ENCODE measurements around the gene NPIPB8. TPM values are rescaled to one million over a fixed set of nuclear protein-coding genes. Genes with fewer than 3 reads are reported as not detected.
"Not testable (repeated sequence)": the region's sequence is repeated elsewhere in the genome, so short reads cannot be mapped to it uniquely, and the experiment has no call there.

The NPIPB8 gene
- total RNA-seq, 2 experiments from 2014 or later: not detected

GRCh38 chr16:28599377-28600285, 38.2 kb upstream of the NPIPB8 start:
- H3K4me3 Mint-ChIP-seq, CTCF ChIA-PET, H3K9me3 Mint-ChIP-seq: not testable (repeated sequence)

GRCh38 chr16:28600965-28601364, 36.9 kb upstream of the NPIPB8 start:
- H3K27ac Mint-ChIP-seq; H3K9me3 Mint-ChIP-seq; DNase-seq; CTCF ChIA-PET; H3K4me1 Mint-ChIP-seq (ENCODE audit: low read depth); H3K27me3 Mint-ChIP-seq (ENCODE audit: low read depth); H3K4me3 Mint-ChIP-seq; intact Hi-C loops (cut with micrococcal nuclease); H3K36me3 Mint-ChIP-seq (ENCODE audit: low read depth): not testable (repeated sequence)

More at GRCh38 chr16:28599377-28600285, 38.2 kb upstream of the NPIPB8 start:
- DNase-seq; H3K27ac Mint-ChIP-seq; H3K4me1 Mint-ChIP-seq (ENCODE audit: low read depth); H3K27me3 Mint-ChIP-seq (ENCODE audit: low read depth); H3K36me3 Mint-ChIP-seq (ENCODE audit: low read depth); intact Hi-C loops (cut with micrococcal nuclease): not testable (repeated sequence)

- H3K27ac Mint-ChIP-seq; H3K4me1 Mint-ChIP-seq (ENCODE audit: low read depth); DNase-seq; intact Hi-C loops (cut with micrococcal nuclease); H3K36me3 Mint-ChIP-seq (ENCODE audit: low read depth); CTCF ChIA-PET; H3K27me3 Mint-ChIP-seq (ENCODE audit: low read depth); H3K4me3 Mint-ChIP-seq; H3K9me3 Mint-ChIP-seq: not testable (repeated sequence)
Observed at GRCh38 chr16:28601589-28601988, 36.3 kb upstream of the NPIPB8 start.

GRCh38 chr16:28602062-28602461, 35.8 kb upstream of the NPIPB8 start:
- DNase-seq; H3K4me1 Mint-ChIP-seq (ENCODE audit: low read depth); H3K9me3 Mint-ChIP-seq; H3K27ac Mint-ChIP-seq; H3K36me3 Mint-ChIP-seq (ENCODE audit: low read depth); H3K4me3 Mint-ChIP-seq; H3K27me3 Mint-ChIP-seq (ENCODE audit: low read depth); intact Hi-C loops (cut with micrococcal nuclease); CTCF ChIA-PET: not testable (repeated sequence)

GRCh38 chr16:28602529-28602928, 35.3 kb upstream of the NPIPB8 start:
- Mint-ChIP-seq H3K27me3 (ENCODE audit: low read depth) (no peaks in the 10 kb centered on the region), H3K36me3 (ENCODE audit: low read depth) (no peaks in the 10 kb centered on the region), H3K27ac (no peak overlapping the region), H3K9me3 (no peaks in the 10 kb centered on the region), H3K4me1 (ENCODE audit: low read depth) (peaks cover 1% of the 10 kb centered on the region), H3K4me3 (no peak overlapping the region)
- CTCF ChIA-PET: no interaction called here
- no peak for DNase-seq
- intact Hi-C loops (cut with micrococcal nuclease): no loop called here

GRCh38 chr16:28603381-28604185, 34.3 kb upstream of the NPIPB8 start:
- no peak overlapping the region for H3K4me3 Mint-ChIP-seq
- H3K9me3 Mint-ChIP-seq: no peaks in the 10 kb centered on the region
- no peaks in the 10 kb centered on the region for H3K4me1 Mint-ChIP-seq (ENCODE audit: low read depth)
- CTCF ChIA-PET: no interaction called here
- no peak overlapping the region for H3K27ac Mint-ChIP-seq
- no peak for DNase-seq
- H3K27me3 Mint-ChIP-seq (ENCODE audit: low read depth): no peaks in the 10 kb centered on the region
- no peaks in the 10 kb centered on the region for H3K36me3 Mint-ChIP-seq (ENCODE audit: low read depth)
- intact Hi-C loops (cut with micrococcal nuclease): no loop called here

- no peak overlapping the region for H3K4me3 Mint-ChIP-seq
- H3K9me3 Mint-ChIP-seq: no peaks in the 10 kb centered on the region
- no peak overlapping the region for H3K27ac Mint-ChIP-seq
- CTCF ChIA-PET: no interaction called here
- DNase-seq: no peak
- no peaks in the 10 kb centered on the region for H3K27me3 Mint-ChIP-seq (ENCODE audit: low read depth)
- H3K4me1 Mint-ChIP-seq (ENCODE audit: low read depth): no peaks in the 10 kb centered on the region
- H3K36me3 Mint-ChIP-seq (ENCODE audit: low read depth): no peaks in the 10 kb centered on the region
- intact Hi-C loops (cut with micrococcal nuclease): no loop called here
Observed at GRCh38 chr16:28604186-28604565, 33.7 kb upstream of the NPIPB8 start.

- H3K4me1 Mint-ChIP-seq (ENCODE audit: low read depth): peaks cover 14% of the 10 kb centered on the region
- H3K4me3 Mint-ChIP-seq: no peak overlapping the region
- no peaks in the 10 kb centered on the region for H3K36me3 Mint-ChIP-seq (ENCODE audit: low read depth)
- intact Hi-C loops (cut with micrococcal nuclease): no loop called here
- H3K9me3 Mint-ChIP-seq: no peaks in the 10 kb centered on the region
- no peak overlapping the region for H3K27ac Mint-ChIP-seq
- CTCF ChIA-PET: no interaction called here
- DNase-seq: no peak
- no peaks in the 10 kb centered on the region for H3K27me3 Mint-ChIP-seq (ENCODE audit: low read depth)
Observed at GRCh38 chr16:28606291-28607115, 31.4 kb upstream of the NPIPB8 start.

- no peaks in the 10 kb centered on the region for H3K36me3 Mint-ChIP-seq (ENCODE audit: low read depth)
- DNase-seq: no peak
- no peak overlapping the region for H3K4me3 Mint-ChIP-seq
- CTCF ChIA-PET: no interaction called here
- no peaks in the 10 kb centered on the region for H3K9me3 Mint-ChIP-seq
- peaks cover 14% of the 10 kb centered on the region for H3K4me1 Mint-ChIP-seq (ENCODE audit: low read depth)
- intact Hi-C loops (cut with micrococcal nuclease): no loop called here
- no peaks in the 10 kb centered on the region for H3K27me3 Mint-ChIP-seq (ENCODE audit: low read depth)
- peak overlapping the region; percentile 5 for H3K27ac Mint-ChIP-seq
Observed at GRCh38 chr16:28607116-28607623, 30.7 kb upstream of the NPIPB8 start.

- H3K27ac Mint-ChIP-seq; H3K4me3 Mint-ChIP-seq; H3K27me3 Mint-ChIP-seq (ENCODE audit: low read depth); DNase-seq; H3K9me3 Mint-ChIP-seq; intact Hi-C loops (cut with micrococcal nuclease); CTCF ChIA-PET; H3K36me3 Mint-ChIP-seq (ENCODE audit: low read depth): not testable (repeated sequence)
- H3K4me1 Mint-ChIP-seq (ENCODE audit: low read depth): peaks cover 14% of the 10 kb centered on the region
Observed at GRCh38 chr16:28607681-28608495, 30.0 kb upstream of the NPIPB8 start.

- intact Hi-C loops (cut with micrococcal nuclease); DNase-seq; H3K27me3 Mint-ChIP-seq (ENCODE audit: low read depth); H3K36me3 Mint-ChIP-seq (ENCODE audit: low read depth); H3K9me3 Mint-ChIP-seq; CTCF ChIA-PET; H3K27ac Mint-ChIP-seq; H3K4me3 Mint-ChIP-seq: not testable (repeated sequence)
- H3K4me1 Mint-ChIP-seq (ENCODE audit: low read depth): peaks cover 14% of the 10 kb centered on the region
Observed at GRCh38 chr16:28608496-28608808, 29.4 kb upstream of the NPIPB8 start.
